SK-N-SH (cell line): Measurements from ENCODE around the gene GSTM3. TPM values are rescaled to one million over a fixed set of nuclear protein-coding genes. Genes with fewer than 3 reads are reported as not detected.

Experiments
- CTCF ChIA-PET: fragments of 300-600, 350-600 bp; formaldehyde crosslinking; extraction: SDS; loops from one replicate; lab custom pipeline; 2021; lab: Yijun Ruan, JAX
- POLR2A ChIA-PET: fragments of 350-600 bp; sonication (Branson Sonifier 250); formaldehyde crosslinking; extraction: SDS; loops from one replicate; lab custom pipeline; 2020; ENCODE audit warnings: antibody characterized with exemption, inconsistent platforms; lab: Yijun Ruan, JAX
- DNase-seq: peaks from one replicate; pipeline ENCODE4 v3.0.0; 2012
- H2AFZ ChIP-seq: fragments of 200-600 bp; sonication (generic); 2 replicates; pipeline ENCODE4 v1.8.1; 2016; ENCODE audit warnings: antibody characterized with exemption, mild to moderate bottlenecking, low read depth
- H3F3A ChIP-seq: fragments of 200-600 bp; sonication (generic); replicated peaks from 2 replicates; pipeline ENCODE3; 2016; ENCODE audit warnings: antibody characterized with exemption, mild to moderate bottlenecking; ENCODE audit not compliant: insufficient read depth
- H3K27ac ChIP-seq, 2 experiments: fragments of 200-500 bp in 1 of 2; fragments of 200-600 bp in 1 of 2; sonication (Bioruptor generic) in 1 of 2; sonication (generic), shearing (Covaris generic) in 1 of 2; 2 replicates each; pipeline versions ENCODE4 v1.5.1 to v1.6.1; 2014 to 2016; ENCODE audit warnings: low read depth in 2 of 2, inconsistent platforms in 1 of 2, low read length in 1 of 2, mild to moderate bottlenecking in 1 of 2, mixed read lengths in 1 of 2
- H3K27me3 ChIP-seq: fragments of 200-600 bp; sonication (generic), shearing (Covaris generic); 2 replicates; pipeline ENCODE4 v1.6.1; 2016; ENCODE audit warnings: mixed run types; ENCODE audit not compliant: insufficient read depth
- H3K36me3 ChIP-seq, 2 experiments: fragments of 200-500 bp in 1 of 2; fragments of 200-600 bp in 1 of 2; sonication (Bioruptor generic) in 1 of 2; sonication (generic) in 1 of 2; replicated peaks in 1 of 2; 2 replicates each; pipeline versions ENCODE3 to v1.5.1; 2014 to 2016; ENCODE audit warnings: low read length in 1 of 2, mild to moderate bottlenecking in 1 of 2; ENCODE audit not compliant: insufficient read depth in 2 of 2, control insufficient read depth in 1 of 2
- H3K4me1 ChIP-seq, 2 experiments: fragments of 200-500 bp in 1 of 2; fragments of 200-600 bp in 1 of 2; sonication (Bioruptor generic) in 1 of 2; sonication (generic), shearing (Covaris generic) in 1 of 2; 2 replicates each; pipeline versions ENCODE4 v1.5.1 to v1.6.1; 2014 to 2016; ENCODE audit warnings: low read depth in 1 of 2, low read length in 1 of 2, mixed run types in 1 of 2; ENCODE audit not compliant: insufficient read depth in 2 of 2, control insufficient read depth in 1 of 2
- H3K4me2 ChIP-seq: fragments of 200-600 bp; sonication (generic), shearing (Covaris generic); 2 replicates; pipeline ENCODE4 v1.6.1; 2017; ENCODE audit warnings: mixed run types
- H3K4me3 ChIP-seq, 2 experiments: fragments of 200-500 bp in 1 of 2; fragments of 200-600 bp in 1 of 2; sonication (Bioruptor generic) in 1 of 2; sonication (generic), shearing (Covaris generic) in 1 of 2; 2 replicates each; pipeline versions ENCODE4 v1.5.1 to v1.8.1; 2014 to 2016; ENCODE audit warnings: low read depth in 2 of 2, inconsistent platforms in 1 of 2, low read length in 1 of 2, mild to moderate bottlenecking in 1 of 2, mixed read lengths in 1 of 2, moderate library complexity in 1 of 2
- H3K79me2 ChIP-seq: fragments of 200-600 bp; sonication (generic); 2 replicates; pipeline ENCODE4 v1.8.1; 2017; ENCODE audit warnings: mild to moderate bottlenecking; ENCODE audit not compliant: insufficient read depth
- H3K9ac ChIP-seq: fragments of 200-600 bp; sonication (generic); 2 replicates; pipeline ENCODE4 v1.6.1; 2017; ENCODE audit warnings: mixed run types
- H3K9me2 ChIP-seq: fragments of 200-600 bp; sonication (generic); 2 replicates; pipeline ENCODE4 v1.6.1; 2017; ENCODE audit warnings: mixed run types
- H3K9me3 ChIP-seq: fragments of 200-600 bp; sonication (generic); 2 replicates; pipeline ENCODE4 v1.6.1; 2017; ENCODE audit warnings: mixed run types, mild to moderate bottlenecking, moderate library complexity
- H4K20me1 ChIP-seq: fragments of 200-600 bp; sonication (generic); 2 replicates; pipeline ENCODE4 v1.6.1; 2017; ENCODE audit warnings: mild to moderate bottlenecking, mixed run types; ENCODE audit not compliant: insufficient read depth
- CTCF ChIP-seq: fragments of 200-600 bp; sonication (generic); IDR thresholded peaks from 2 replicates; pipeline ENCODE4 v1.6.1; 2017; ENCODE audit warnings: antibody characterized with exemption, mild to moderate bottlenecking, moderate library complexity
- EZH2phosphoT487 ChIP-seq: fragments of 200-600 bp; sonication (generic); IDR thresholded peaks from 2 replicates; pipeline ENCODE4 v1.6.1; 2017; ENCODE audit warnings: low read depth, mixed run types, mild to moderate bottlenecking, antibody characterized with exemption, moderate library complexity, borderline replicate concordance
- FOSL2 ChIP-seq: IDR thresholded peaks from 2 replicates; pipeline ENCODE4 v1.4.0; 2012; ENCODE audit warnings: low read depth, mild to moderate bottlenecking, moderate library complexity, borderline replicate concordance
- FOXJ3 ChIP-seq: sonication (generic); formaldehyde crosslinking; IDR thresholded peaks from 2 replicates; pipeline ENCODE4 v1.5.1; 2020; ENCODE audit warnings: mild to moderate bottlenecking, missing genetic modification reagents
- FOXM1 ChIP-seq: IDR thresholded peaks from 2 replicates; pipeline ENCODE4 v1.4.0; 2012; ENCODE audit warnings: low read depth, mild to moderate bottlenecking
- JUND ChIP-seq: IDR thresholded peaks from 2 replicates; pipeline ENCODE4 v1.4.0; 2012
- MEF2A ChIP-seq: IDR thresholded peaks from 2 replicates; pipeline ENCODE4 v1.4.0; 2012; ENCODE audit warnings: low read depth, borderline replicate concordance
- MXI1 ChIP-seq: IDR thresholded peaks from 2 replicates; pipeline ENCODE4 v1.6.1; 2012; ENCODE audit warnings: mild to moderate bottlenecking, low read depth, low read length, improper control_type of control experiment
- NRF1 ChIP-seq: IDR thresholded peaks from 2 replicates; pipeline ENCODE4 v1.6.1; 2012; ENCODE audit warnings: low read depth, mild to moderate bottlenecking, low read length
- POLR2AphosphoS5 ChIP-seq: IDR thresholded peaks from 2 replicates; pipeline ENCODE4 v1.6.1; 2012; ENCODE audit warnings: low read depth, low read length
- RAD21 ChIP-seq: IDR thresholded peaks from 2 replicates; pipeline ENCODE4 v1.6.1; 2012; ENCODE audit warnings: mild to moderate bottlenecking, low read length
- RCOR1 ChIP-seq: fragments of 150-350 bp; IDR thresholded peaks from 2 replicates; pipeline ENCODE4 v1.6.1; 2017; ENCODE audit warnings: antibody characterized with exemption, low read length
- RFX5 ChIP-seq: IDR thresholded peaks from 2 replicates; pipeline ENCODE4 v1.6.1; 2012; ENCODE audit warnings: mild to moderate bottlenecking, improper control_type of control experiment, low read length
- RXRA ChIP-seq: IDR thresholded peaks from 2 replicates; pipeline ENCODE4 v1.4.0; 2012; ENCODE audit warnings: low read depth, mild to moderate bottlenecking, borderline replicate concordance
- SIN3A ChIP-seq: IDR thresholded peaks from 2 replicates; pipeline ENCODE4 v1.6.1; 2012; ENCODE audit warnings: low read depth, mild to moderate bottlenecking, low read length, moderate library complexity, borderline replicate concordance
- SMC3 ChIP-seq: IDR thresholded peaks from 2 replicates; pipeline ENCODE4 v1.6.1; 2012; ENCODE audit warnings: low read depth, low read length, improper control_type of control experiment
- TAF1 ChIP-seq: IDR thresholded peaks from 2 replicates; pipeline ENCODE4 v1.6.1; 2012; ENCODE audit warnings: low read depth, mild to moderate bottlenecking, low read length, moderate library complexity, borderline replicate concordance
- TEAD4 ChIP-seq: IDR thresholded peaks from 2 replicates; pipeline ENCODE4 v1.4.0; 2012; ENCODE audit warnings: mild to moderate bottlenecking, borderline replicate concordance; ENCODE audit not compliant: insufficient read depth
- USF1 ChIP-seq: IDR thresholded peaks from 2 replicates; pipeline ENCODE4 v1.4.0; 2012; ENCODE audit warnings: low read depth, borderline replicate concordance
- YY1 ChIP-seq: IDR thresholded peaks from 2 replicates; pipeline ENCODE4 v1.4.0; 2012; ENCODE audit warnings: low read depth, mild to moderate bottlenecking
- ZBTB33 ChIP-seq: IDR thresholded peaks from 2 replicates; pipeline ENCODE4 v1.4.0; 2012; ENCODE audit warnings: low read depth, borderline replicate concordance
- WGBS: methylation state at CpG from one replicate; pipeline ENCODE4 v1.1.6; 2017; ENCODE audit warnings: low lambda C conversion rate; 5-methylcytosine and 5-hydroxymethylcytosine counted together
- polyA plus RNA-seq, 3 experiments: library from polyadenylated mRNA; depleted of rRNA; stranded (reverse); fragments of >200 nt; gene quantifications; 2 replicates each; pipeline ENCODE4 v1.2.3, GENCODE V29; 2012

Gene GSTM3
- polyA plus RNA-seq, 1 of the 3 experiments (the other 2 are of a cell fraction) = 86.6 TPM

GRCh38 chr1:109781806-109782205 is 41.0 kb upstream of the GSTM3 start:
- Histone ChIP-seq H3K4me2 (no peak overlapping the region), H3K9me2 (no peaks in the 10 kb centered on the region), H3K79me2 (no peaks in the 10 kb centered on the region), H2AFZ (no peak overlapping the region), H3K4me1 (peaks cover 12 to 17% of the 10 kb centered on the region in 2 experiments; a peak in 3 of 4 replicates), H3K36me3 (peaks cover 0 to 3% of the 10 kb centered on the region in 2 experiments), H3F3A (no peaks in the 10 kb centered on the region), H3K4me3 (no peak overlapping the region), H3K9me3 (peaks cover 3% of the 10 kb centered on the region; the same call in 1 of the 2 replicates), H3K9ac (no peak overlapping the region), H3K27me3 (no peaks in the 10 kb centered on the region), H3K27ac (no peak overlapping the region), H4K20me1 (no peaks in the 10 kb centered on the region)
- 53% methylated on average over 2 of the region's 2 CpGs for WGBS
- CTCF ChIA-PET = interaction anchor here (0.9 to 27.7 kb wide), 3 partner anchors 8 to 199 kb away, joined by 3 to 822 read pairs (median 147); partner anchors contain the start of gene AHCYL1
- POLR2A ChIA-PET = no interaction called here
- TF ChIP-seq USF1 (no peak), FOXJ3 (no peak), TEAD4 (no peak), ZBTB33 (no peak), RFX5 (no peak), YY1 (no peak), RXRA (no peak), FOXM1 (no peak), SMC3 (no peak), EZH2phosphoT487 (no peak), TAF1 (no peak), POLR2AphosphoS5 (no peak), RAD21 (no peak), MXI1 (no peak)
- no peak for DNase-seq

- POLR2A ChIA-PET = no interaction called here
- TF ChIP-seq SIN3A (no peak), RCOR1 (no peak), EZH2phosphoT487 (no peak), FOSL2 (no peak), SMC3 (no peak), NRF1 (no peak), CTCF (no peak), YY1 (no peak), USF1 (no peak), MEF2A (no peak), FOXM1 (no peak), JUND (no peak)
Observed at GRCh38 chr1:109780982-109781381, 40.1 kb upstream of the GSTM3 start.

More at GRCh38 chr1:109780982-109781381, 40.1 kb upstream of the GSTM3 start:
- H3K4me2 ChIP-seq = no peak overlapping the region
- H3K27ac ChIP-seq = no peak overlapping the region
- no peak overlapping the region for H3K4me3 ChIP-seq
- no peaks in the 10 kb centered on the region for H3K9me2 ChIP-seq
- H3K4me1 ChIP-seq = peaks cover 11 to 12% of the 10 kb centered on the region in 2 experiments; a peak in 3 of 4 replicates
- no peaks in the 10 kb centered on the region for H4K20me1 ChIP-seq
- no peak overlapping the region for H3K9ac ChIP-seq
- H3K79me2 ChIP-seq = no peaks in the 10 kb centered on the region
- H3K36me3 ChIP-seq = peaks cover 0 to 3% of the 10 kb centered on the region in 2 experiments
- peaks cover 3% of the 10 kb centered on the region; the same call in 1 of the 2 replicates for H3K9me3 ChIP-seq
- CTCF ChIA-PET = interaction anchor here (1.4 to 27.7 kb wide), 3 partner anchors 9 to 249 kb away, joined by 3 to 822 read pairs (median 147); partner anchors contain the start of gene AHCYL1
- no peaks in the 10 kb centered on the region for H3F3A ChIP-seq
- H3K27me3 ChIP-seq = no peaks in the 10 kb centered on the region
- 90% methylated on average over 1 of the region's 1 CpG for WGBS
- no peak overlapping the region for H2AFZ ChIP-seq
- no peak for DNase-seq
